SK-N-SH treated with all-trans-retinoic acid at 6 μM for 48 hours (cell line): ENCODE measurements around the gene EHBP1.

Source experiments
- ATAC-seq: fragments of 200-7000 bp; cut with Tn5 transposase; 3 replicates; pipeline ENCODE4 v1.9.1; 2020; ENCODE audit warnings: mild to moderate bottlenecking, moderate library complexity
- ARNTL ChIP-seq: fragments of 450-650 bp; formaldehyde crosslinking; IDR thresholded peaks from 2 replicates; pipeline ENCODE4 v1.5.0; 2020; ENCODE audit warnings: low read depth, mild to moderate bottlenecking, moderate library complexity, borderline replicate concordance
- BACH2 ChIP-seq: fragments of 250-450 bp; sonication (Bioruptor Pico); IDR thresholded peaks from 2 replicates; pipeline ENCODE4 v1.9.0; 2021; ENCODE audit warnings: mild to moderate bottlenecking, borderline replicate concordance
- CSRNP3 ChIP-seq: fragments of 250-450 bp; sonication (Bioruptor Pico); IDR thresholded peaks from 2 replicates; pipeline ENCODE4 v1.5.1; 2021; ENCODE audit warnings: mild to moderate bottlenecking, moderate library complexity
- ESRRG ChIP-seq: fragments of 250-450 bp; sonication (Bioruptor Pico); IDR thresholded peaks from 2 replicates; pipeline ENCODE4 v1.6.1; 2021; ENCODE audit warnings: mild to moderate bottlenecking
- GLIS3 ChIP-seq: fragments of 250-450 bp; sonication (Bioruptor Pico); IDR thresholded peaks from 2 replicates; pipeline ENCODE4 v1.5.0; 2020; ENCODE audit warnings: mild to moderate bottlenecking, moderate library complexity
- ISL1 ChIP-seq: fragments of 250-450 bp; sonication (Bioruptor Pico); IDR thresholded peaks from 2 replicates; pipeline ENCODE4 v2.1.2; 2022; ENCODE audit warnings: mild to moderate bottlenecking, moderate library complexity
- OSR1 ChIP-seq: fragments of 250-450 bp; sonication (Bioruptor Pico); IDR thresholded peaks from 2 replicates; pipeline ENCODE4 v1.8.0; 2022; ENCODE audit warnings: moderate library complexity, mild to moderate bottlenecking, inconsistent platforms
- PPARA ChIP-seq: fragments of 250-450 bp; sonication (Bioruptor Pico); IDR thresholded peaks from 2 replicates; pipeline ENCODE4 v1.5.0; 2020; ENCODE audit warnings: mild to moderate bottlenecking, borderline replicate concordance
- RARB ChIP-seq: fragments of 250-450 bp; sonication (Bioruptor Pico); IDR thresholded peaks from 2 replicates; pipeline ENCODE4 v1.8.0; 2021; ENCODE audit warnings: mild to moderate bottlenecking, moderate library complexity
- SNAI2 ChIP-seq: fragments of 250-450 bp; sonication (Bioruptor Pico); IDR thresholded peaks from 2 replicates; pipeline ENCODE4 v1.5.0; 2020; ENCODE audit warnings: mild to moderate bottlenecking, moderate library complexity
- TCF4 ChIP-seq: fragments of 250-450 bp; sonication (Bioruptor Pico); IDR thresholded peaks from 2 replicates; pipeline ENCODE4 v1.8.0; 2021; ENCODE audit warnings: mild to moderate bottlenecking, moderate library complexity, borderline replicate concordance
- ZFP3 ChIP-seq: fragments of 250-450 bp; sonication (Bioruptor Pico); IDR thresholded peaks from 2 replicates; pipeline ENCODE4 v1.5.0; 2020; ENCODE audit warnings: mild to moderate bottlenecking, moderate library complexity
- ZFP30 ChIP-seq: fragments of 450-650 bp; formaldehyde crosslinking; IDR thresholded peaks from 2 replicates; pipeline ENCODE4 v1.5.0; 2022; ENCODE audit warnings: mild to moderate bottlenecking, moderate library complexity
- ZNF565 ChIP-seq: fragments of 450-650 bp; formaldehyde crosslinking; conservative IDR thresholded peaks from 2 replicates; pipeline ENCODE4 v1.5.0; 2020; ENCODE audit warnings: low read depth, mild to moderate bottlenecking, moderate library complexity
- ZNF70 ChIP-seq: fragments of 450-650 bp; formaldehyde crosslinking; IDR thresholded peaks from 2 replicates; pipeline ENCODE4 v1.5.0; 2020; ENCODE audit warnings: mild to moderate bottlenecking, moderate library complexity
- ZNF8 ChIP-seq: fragments of 450-650 bp; formaldehyde crosslinking; IDR thresholded peaks from 2 replicates; pipeline ENCODE4 v1.5.0; 2020; ENCODE audit warnings: mild to moderate bottlenecking, moderate library complexity
- TF ChIP-seq, protein P1 (sequence below): fragments of 250-450 bp; sonication (Bioruptor Pico); IDR thresholded peaks from 2 replicates; pipeline ENCODE4 v1.8.0; 2021; ENCODE audit warnings: low read depth, mild to moderate bottlenecking, moderate library complexity, borderline replicate concordance
- TF ChIP-seq, protein P2 (sequence below): fragments of 250-450 bp; sonication (Bioruptor Pico); IDR thresholded peaks from 2 replicates; pipeline ENCODE4 v1.5.1; 2020; ENCODE audit warnings: low read depth, mild to moderate bottlenecking, moderate library complexity
- TF ChIP-seq, protein P3 (sequence below): fragments of 250-450 bp; sonication (Bioruptor Pico); IDR thresholded peaks from 2 replicates; pipeline ENCODE4 v1.8.0; 2020; ENCODE audit warnings: mild to moderate bottlenecking, moderate library complexity, borderline replicate concordance
- TF ChIP-seq, protein P4 (sequence below): fragments of 250-450 bp; sonication (Bioruptor Pico); IDR thresholded peaks from 2 replicates; pipeline ENCODE4 v1.5.0; 2020; ENCODE audit warnings: mild to moderate bottlenecking, moderate library complexity

EHBP1 gene

DNA sequence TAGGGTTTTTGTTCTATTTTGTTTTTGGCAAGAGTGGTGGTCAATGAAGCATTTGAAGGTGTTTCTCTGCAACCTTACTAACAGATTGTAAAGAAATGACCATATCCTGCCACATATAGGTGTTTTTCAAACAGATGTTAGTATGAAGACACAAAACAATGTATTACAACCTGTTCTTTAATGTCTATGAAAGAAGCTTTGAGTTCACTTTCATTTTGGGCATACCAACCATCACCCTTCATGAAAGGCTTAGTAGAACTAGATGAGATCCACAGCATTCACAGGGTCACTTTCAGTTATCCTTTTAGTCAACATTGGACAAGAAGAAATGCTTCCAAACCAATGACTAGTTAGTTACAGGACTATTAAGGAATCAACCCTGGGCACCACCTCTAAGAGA, 95.1 kb downstream of the EHBP1 start:
- ATAC-seq = no peak
- TF ChIP-seq ZFP3 (no peak), SNAI2 (no peak), GLIS3 (CRISPR knock-in tag) (no peak), BACH2 (CRISPR knock-in tag) (no peak), PPARA (CRISPR knock-in tag) (no peak), ARNTL (CRISPR knock-in tag) (no peak)
- TF ChIP-seq, protein P1, sequence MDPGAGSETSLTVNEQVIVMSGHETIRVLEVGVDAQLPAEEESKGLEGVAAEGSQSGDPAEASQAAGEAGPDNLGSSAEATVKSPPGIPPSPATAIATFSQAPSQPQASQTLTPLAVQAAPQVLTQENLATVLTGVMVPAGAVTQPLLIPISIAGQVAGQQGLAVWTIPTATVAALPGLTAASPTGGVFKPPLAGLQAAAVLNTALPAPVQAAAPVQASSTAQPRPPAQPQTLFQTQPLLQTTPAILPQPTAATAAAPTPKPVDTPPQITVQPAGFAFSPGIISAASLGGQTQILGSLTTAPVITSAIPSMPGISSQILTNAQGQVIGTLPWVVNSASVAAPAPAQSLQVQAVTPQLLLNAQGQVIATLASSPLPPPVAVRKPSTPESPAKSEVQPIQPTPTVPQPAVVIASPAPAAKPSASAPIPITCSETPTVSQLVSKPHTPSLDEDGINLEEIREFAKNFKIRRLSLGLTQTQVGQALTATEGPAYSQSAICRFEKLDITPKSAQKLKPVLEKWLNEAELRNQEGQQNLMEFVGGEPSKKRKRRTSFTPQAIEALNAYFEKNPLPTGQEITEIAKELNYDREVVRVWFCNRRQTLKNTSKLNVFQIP (CRISPR knock-in tag) = no peak
- TF ChIP-seq, protein P2, sequence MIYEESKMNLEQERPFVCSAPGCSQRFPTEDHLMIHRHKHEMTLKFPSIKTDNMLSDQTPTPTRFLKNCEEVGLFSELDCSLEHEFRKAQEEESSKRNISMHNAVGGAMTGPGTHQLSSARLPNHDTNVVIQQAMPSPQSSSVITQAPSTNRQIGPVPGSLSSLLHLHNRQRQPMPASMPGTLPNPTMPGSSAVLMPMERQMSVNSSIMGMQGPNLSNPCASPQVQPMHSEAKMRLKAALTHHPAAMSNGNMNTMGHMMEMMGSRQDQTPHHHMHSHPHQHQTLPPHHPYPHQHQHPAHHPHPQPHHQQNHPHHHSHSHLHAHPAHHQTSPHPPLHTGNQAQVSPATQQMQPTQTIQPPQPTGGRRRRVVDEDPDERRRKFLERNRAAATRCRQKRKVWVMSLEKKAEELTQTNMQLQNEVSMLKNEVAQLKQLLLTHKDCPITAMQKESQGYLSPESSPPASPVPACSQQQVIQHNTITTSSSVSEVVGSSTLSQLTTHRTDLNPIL = no peak
- TF ChIP-seq, all 23 proteins: peak for 0

DNA sequence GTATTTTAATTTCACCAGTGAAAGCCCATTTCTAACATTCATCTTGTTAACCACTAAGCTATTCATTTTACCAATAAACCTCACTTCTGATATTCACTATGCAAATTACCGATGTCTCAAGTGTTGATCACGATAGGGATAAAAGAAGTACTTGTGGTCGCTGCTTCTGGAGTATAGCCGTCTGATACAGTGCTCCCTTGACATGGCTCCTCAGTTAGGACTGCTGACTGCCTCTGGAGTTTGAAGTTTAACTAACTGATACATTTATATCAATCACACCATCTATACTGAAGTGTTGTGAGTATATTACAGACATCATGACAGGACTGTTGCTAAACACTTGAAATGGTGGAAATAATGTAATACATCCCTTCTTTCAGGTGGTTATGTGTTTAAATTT, 95.6 kb downstream of the EHBP1 start:
- TF ChIP-seq ISL1 (CRISPR knock-in tag) (no peak), ZNF8 (CRISPR knock-in tag) (no peak), ESRRG (CRISPR knock-in tag) (no peak), ZFP30 (CRISPR knock-in tag) (no peak), ZNF70 (CRISPR knock-in tag) (no peak), TCF4 (CRISPR knock-in tag) (no peak), BACH2 (CRISPR knock-in tag) (no peak), SNAI2 (no peak), ARNTL (CRISPR knock-in tag) (no peak), RARB (no peak), CSRNP3 (CRISPR knock-in tag) (no peak), GLIS3 (CRISPR knock-in tag) (no peak), ZNF565 (CRISPR knock-in tag) (no peak), OSR1 (CRISPR knock-in tag) (no peak), ZFP3 (no peak)
- TF ChIP-seq, protein P1 (CRISPR knock-in tag) = no peak
- TF ChIP-seq, protein P3, sequence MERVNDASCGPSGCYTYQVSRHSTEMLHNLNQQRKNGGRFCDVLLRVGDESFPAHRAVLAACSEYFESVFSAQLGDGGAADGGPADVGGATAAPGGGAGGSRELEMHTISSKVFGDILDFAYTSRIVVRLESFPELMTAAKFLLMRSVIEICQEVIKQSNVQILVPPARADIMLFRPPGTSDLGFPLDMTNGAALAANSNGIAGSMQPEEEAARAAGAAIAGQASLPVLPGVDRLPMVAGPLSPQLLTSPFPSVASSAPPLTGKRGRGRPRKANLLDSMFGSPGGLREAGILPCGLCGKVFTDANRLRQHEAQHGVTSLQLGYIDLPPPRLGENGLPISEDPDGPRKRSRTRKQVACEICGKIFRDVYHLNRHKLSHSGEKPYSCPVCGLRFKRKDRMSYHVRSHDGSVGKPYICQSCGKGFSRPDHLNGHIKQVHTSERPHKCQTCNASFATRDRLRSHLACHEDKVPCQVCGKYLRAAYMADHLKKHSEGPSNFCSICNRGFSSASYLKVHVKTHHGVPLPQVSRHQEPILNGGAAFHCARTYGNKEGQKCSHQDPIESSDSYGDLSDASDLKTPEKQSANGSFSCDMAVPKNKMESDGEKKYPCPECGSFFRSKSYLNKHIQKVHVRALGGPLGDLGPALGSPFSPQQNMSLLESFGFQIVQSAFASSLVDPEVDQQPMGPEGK (CRISPR knock-in tag) = no peak
- TF ChIP-seq, protein P4, sequence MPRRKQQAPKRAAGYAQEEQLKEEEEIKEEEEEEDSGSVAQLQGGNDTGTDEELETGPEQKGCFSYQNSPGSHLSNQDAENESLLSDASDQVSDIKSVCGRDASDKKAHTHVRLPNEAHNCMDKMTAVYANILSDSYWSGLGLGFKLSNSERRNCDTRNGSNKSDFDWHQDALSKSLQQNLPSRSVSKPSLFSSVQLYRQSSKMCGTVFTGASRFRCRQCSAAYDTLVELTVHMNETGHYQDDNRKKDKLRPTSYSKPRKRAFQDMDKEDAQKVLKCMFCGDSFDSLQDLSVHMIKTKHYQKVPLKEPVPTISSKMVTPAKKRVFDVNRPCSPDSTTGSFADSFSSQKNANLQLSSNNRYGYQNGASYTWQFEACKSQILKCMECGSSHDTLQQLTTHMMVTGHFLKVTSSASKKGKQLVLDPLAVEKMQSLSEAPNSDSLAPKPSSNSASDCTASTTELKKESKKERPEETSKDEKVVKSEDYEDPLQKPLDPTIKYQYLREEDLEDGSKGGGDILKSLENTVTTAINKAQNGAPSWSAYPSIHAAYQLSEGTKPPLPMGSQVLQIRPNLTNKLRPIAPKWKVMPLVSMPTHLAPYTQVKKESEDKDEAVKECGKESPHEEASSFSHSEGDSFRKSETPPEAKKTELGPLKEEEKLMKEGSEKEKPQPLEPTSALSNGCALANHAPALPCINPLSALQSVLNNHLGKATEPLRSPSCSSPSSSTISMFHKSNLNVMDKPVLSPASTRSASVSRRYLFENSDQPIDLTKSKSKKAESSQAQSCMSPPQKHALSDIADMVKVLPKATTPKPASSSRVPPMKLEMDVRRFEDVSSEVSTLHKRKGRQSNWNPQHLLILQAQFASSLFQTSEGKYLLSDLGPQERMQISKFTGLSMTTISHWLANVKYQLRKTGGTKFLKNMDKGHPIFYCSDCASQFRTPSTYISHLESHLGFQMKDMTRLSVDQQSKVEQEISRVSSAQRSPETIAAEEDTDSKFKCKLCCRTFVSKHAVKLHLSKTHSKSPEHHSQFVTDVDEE (CRISPR knock-in tag) = no peak
- TF ChIP-seq, all 23 proteins: peak for 0

More for the DNA sequence above, 95.6 kb downstream of the EHBP1 start:
- ATAC-seq = no peak
